Measurements from ENCODE around the gene KLHDC8A.

KLHDC8A gene

DNA sequence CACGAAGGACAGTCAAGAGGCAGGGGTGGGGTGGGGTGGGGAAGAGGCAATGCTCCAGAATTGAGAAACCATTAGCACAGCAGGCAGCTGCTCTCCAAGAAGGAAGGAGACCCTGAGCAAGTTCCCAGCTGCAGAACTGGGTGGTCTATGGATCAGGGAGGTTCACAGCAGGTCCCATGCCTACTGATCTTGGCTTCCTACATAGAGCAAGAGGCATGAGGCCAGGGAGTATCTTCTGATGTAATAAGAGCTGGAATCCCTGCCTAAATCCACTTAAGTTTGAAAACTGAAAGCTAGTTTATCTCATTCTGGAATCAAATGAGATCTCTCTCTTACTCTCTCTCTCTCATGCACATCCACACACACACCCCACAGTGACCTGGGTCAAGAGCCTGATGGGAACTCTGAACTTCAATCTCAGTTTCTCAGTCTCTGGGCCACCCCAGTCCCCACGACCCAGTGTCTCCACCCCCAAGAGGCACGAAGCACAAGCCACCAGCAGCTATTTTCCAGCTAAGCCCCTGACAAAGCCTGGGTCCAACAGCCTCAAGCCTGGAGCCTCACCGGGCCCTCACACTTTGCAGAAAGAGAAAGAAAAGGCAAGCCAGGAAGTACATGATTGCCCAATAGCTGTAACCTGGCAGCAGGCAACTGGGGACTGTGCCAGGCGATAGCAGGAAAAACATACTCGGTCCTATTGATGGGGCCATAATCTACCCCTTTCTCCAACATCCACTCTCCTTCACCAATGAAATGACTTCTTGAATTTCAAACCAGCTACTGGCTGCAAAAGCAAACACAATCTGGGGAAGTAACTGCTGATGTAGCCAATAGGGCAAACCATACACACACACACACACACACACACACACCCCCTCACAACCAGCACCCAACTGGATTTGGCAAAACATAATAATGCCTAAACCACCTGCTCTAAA is 37.4 kb downstream of the KLHDC8A start:
- DNase-seq (ENCODE audit: low read depth in 2 of 3, low spot score in 2 of 3) = no peak

DNA sequence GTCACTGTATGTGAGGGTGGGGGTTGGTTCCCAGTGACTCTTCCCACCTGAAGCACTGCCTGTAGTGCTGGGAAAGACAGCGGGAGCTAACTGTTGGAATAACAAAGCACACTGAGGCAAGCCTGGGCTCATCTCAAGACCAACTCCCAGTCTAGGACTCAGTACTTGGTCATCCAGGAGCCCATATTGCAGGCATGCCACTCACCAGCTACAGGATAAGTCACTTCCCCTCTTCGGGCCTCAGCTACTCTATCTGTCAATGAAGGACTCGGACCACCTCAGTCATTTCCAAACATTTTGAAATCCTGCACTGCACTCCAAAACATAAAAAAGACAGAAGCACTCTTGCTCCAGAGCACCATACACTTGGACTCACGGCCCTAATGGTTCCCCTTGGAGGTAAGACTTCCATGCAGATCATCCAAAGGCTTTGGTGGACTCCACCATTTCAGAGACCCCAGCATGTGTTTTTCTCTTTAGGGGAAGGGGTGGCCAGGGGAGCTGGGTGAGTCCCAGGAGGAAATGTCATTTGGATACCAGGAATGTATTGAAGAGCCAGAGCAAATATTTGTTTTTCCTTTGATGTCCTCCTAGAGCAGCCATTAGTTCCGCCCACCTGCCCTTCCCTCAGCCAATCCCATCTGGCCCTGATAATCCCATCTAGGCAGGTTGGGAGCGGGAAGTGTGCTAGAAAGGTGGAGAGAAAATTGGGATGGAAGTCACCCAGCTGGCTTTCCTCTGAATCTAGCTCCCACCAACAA is 38.3 kb downstream of the KLHDC8A start:
- DNase-seq (ENCODE audit: low read depth in 2 of 3, low spot score in 2 of 3) = no peak

DNA sequence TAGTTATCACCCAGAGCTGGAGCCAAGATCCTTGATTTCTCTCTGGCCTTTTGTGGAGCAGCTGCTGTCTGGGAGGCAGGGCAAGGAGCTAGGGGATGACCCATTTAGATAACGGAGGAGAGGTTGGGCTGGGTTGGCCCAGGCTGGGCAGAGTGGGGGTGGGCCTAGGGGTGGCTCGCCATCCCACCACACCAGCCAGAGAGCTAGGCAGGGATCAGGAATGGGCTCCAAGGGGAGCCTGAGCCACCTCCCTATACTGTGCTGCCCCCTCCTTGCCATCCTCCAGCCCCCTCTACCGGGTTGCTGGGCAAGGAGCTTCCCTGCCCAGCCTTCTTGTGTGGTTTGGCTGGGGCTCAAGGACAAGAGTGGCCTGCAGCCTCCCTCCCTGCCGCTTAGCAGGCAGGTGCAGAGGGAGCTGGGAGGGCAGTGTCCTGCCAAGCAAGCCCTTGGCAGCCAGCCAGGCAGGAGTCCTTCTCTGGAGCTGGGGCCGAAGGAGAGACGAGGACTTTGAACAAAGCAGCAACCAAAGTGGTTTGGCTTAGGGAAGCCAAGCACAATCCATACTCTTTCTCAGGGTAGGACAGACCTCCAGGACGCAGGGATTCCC is 39.3 kb downstream of the KLHDC8A start:
- DNase-seq (ENCODE audit: low read depth in 2 of 3, low spot score in 2 of 3) = no peak

DNA sequence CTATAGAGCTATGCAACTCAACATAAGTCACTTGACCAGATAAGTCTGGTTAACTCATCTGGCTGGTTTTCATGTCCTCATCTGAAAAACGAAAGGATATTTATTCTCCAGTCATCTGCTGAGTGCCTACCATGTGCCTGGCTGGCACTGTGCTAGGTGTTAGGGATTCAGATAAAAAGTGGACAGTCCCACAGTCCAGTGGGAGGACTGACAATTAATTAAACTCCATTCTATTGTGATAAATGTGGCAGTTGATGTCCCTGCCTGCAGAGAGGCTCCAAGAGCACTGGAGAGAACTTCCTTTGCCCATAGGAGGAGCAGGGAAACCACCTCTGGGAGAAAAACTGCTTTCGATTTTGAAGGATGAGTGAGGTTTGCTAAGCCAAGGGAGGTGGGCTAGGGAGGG is 40.6 kb downstream of the KLHDC8A start:
- no peak for DNase-seq (ENCODE audit: low read depth in 2 of 3, low spot score in 2 of 3)

DNA sequence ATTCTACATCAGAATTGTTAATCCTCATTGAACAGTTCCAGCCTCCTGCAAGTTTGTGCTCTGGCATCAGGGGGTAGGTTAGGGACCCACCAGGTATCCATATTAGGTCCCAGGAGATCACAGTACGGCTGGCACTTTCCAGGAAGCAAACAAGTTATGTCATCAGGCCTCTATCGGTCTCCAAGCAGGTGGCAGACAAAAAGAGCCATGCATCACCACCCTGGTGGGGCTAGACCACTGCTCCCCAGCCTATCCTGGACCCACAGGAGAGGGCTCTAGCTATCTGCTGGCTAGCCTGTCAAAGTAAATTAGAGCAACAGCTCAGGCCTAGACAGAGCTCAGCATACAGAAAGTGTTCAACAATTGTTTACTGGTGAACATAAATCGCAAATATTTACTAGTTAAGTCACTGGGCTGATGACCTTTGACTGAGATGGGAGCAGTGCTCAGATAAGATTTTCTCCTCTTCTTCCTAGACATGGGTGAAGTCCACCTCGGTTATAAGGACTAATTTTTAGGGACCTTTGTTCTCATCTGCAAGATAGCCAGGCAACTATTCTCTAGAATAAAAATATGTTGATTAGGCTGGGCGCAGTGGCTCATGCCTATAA is 41.6 kb downstream of the KLHDC8A start:
- DNase-seq (ENCODE audit: low read depth in 2 of 3, low spot score in 2 of 3) = no peak

DNA sequence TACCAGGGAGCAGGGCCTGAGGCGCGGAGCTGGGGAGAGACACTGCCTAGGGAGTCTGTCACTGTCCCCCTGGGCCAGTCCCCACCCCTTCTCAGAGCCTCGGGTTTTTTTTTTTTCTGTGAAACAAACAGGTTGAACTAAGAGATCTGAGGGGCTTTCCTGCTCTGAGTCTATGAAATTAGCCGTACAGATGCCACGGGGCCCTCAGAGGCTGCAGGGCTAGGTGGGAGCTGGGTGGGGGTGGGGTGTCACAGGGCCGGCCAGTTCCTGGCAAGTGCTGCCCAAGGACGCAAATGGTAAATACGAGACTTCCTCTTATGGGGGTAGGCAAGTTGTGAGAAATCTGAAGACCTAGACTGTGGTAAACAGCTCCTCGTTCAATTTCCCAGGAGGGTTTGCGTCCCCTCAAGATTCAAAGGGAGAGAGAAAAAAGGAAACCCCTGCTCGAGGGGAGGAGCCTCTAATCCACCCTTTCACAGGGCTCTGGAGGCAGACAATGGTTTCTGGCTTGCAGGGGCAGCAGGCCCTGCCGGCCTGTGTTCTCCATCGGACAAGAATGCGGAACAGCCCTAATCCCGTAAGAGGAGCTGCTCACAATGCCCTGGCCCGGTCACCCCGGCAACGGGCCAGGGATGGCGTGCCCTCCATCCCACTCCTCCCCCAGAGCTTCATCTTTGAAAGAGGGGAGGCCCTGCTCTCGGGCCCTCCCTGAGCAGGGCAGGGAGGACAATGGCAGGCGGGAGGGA is 43.0 kb downstream of the KLHDC8A start:
- DNase-seq (ENCODE audit: low read depth in 2 of 3, low spot score in 2 of 3) = peak in 1 of 3 experiments; percentile 33

DNA sequence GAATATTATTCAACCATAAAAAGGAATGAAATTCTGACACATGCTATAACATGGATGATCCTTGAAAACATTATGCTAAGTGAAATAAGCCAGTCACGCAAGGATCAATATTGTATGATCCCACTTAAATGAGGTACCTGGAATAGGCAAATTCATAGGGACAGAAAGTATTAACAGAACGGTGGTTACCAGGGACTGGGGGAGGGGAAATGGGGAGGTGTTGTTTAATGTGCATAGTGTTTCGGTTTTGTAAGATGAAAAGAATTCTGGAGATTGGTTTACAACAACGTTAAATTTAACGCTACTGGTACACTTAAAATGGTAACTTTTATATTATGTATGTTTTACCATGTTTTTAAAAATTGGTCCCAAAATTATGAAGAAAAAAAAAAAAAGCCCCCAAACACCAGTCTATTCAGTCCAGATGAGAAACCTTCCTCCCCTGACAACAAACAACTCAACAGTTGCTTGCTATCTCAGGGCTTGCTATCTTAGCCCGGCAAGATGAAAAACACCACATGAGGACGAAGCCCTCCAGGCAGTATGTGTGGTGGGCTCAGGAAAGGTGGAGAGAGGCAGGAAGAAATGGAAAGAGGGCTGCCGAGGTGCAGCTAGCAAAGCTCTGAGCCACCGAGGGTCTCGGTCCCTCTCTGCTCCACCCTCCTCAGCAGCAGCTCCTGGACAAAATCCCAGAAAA is 43.7 kb downstream of the KLHDC8A start:
- DNase-seq (ENCODE audit: low read depth in 2 of 3, low spot score in 2 of 3) = no peak

DNA sequence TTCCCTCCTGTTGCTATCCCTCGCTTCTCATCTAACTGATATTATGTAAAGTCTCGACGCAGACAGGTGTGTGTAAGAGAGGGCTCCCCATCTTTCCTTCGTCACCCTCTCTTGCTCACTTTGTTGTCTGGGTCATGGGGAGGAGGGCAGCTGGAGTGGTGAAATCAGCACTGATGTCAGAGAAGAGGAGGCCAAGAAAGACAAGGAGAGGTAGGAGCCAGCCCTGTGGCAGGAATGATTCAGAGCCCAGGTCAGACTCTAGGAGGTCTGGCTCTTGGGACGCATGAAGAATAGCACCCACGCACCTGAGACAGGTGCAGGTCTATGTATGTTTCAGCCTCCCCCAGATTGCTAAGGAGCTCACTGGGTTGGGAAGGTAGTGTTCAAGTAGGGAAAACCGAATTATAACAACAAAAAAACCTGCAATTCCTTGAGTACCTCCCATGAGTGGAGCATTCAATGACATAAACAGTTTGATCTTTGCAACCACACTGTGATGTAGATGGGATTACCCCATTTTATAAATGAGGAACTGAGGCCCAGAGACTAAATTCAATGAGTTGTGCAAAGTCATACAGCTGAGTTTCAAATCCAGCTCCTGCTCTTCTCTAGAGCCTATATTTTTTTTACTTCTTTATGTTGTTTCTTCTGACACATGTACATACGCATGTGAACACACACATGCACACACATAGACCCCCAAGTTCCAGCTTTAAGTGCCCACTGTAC is 45.6 kb downstream of the KLHDC8A start:
- DNase-seq (ENCODE audit: low read depth in 2 of 3, low spot score in 2 of 3) = no peak

DNA sequence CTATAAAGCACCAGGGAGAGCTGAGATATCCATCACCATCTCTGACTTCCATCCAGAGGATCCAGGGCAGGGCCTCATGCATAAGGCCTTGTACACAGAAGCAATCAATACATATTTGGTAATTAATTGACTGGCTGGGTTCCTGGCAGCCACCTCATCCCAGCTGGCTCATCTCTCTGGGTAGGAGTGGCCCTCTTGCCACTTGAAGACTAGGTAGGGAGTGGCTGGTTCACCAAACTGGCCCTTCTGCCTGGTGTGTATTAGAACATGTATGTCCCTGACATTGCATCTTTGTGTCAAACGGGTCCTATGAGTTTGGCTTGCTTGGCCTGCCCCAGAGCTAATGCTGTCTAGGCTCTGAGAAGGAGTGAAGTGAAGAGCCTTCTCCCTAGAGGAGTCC is 47.0 kb downstream of the KLHDC8A start:
- no peak for DNase-seq (ENCODE audit: low read depth in 2 of 3, low spot score in 2 of 3)

DNA sequence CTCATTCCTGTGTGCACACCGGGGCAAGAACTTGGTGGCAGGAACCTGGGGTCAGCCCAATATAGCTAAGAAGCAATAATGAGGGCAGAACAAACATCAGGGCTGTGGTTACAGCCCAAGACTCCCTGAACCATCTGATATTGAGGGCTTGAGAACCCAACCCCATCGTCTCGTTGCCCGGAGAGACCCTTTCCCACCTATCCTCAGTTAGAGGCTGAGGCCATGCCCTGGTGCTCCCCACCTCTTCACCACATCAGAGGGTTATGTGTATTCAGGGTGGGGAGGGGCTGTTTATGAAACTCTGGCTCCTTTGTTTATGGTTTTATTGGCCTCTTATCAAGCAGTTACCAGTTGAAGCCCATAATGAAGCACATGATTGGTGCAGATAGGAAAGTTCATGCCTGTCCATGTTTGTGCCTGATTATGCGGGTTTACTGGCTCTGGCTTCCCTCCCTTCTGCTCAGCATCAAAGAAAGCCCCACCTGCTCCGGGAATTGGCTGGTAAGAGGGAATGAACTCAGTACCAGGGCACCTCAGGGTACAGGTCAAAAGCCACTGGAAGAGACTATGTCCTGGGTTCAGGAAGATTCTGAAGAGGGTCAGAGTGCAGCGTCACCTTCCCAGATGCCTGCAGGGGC is 49.7 kb downstream of the KLHDC8A start:
- DNase-seq (ENCODE audit: low read depth in 2 of 3, low spot score in 2 of 3) = no peak

DNA sequence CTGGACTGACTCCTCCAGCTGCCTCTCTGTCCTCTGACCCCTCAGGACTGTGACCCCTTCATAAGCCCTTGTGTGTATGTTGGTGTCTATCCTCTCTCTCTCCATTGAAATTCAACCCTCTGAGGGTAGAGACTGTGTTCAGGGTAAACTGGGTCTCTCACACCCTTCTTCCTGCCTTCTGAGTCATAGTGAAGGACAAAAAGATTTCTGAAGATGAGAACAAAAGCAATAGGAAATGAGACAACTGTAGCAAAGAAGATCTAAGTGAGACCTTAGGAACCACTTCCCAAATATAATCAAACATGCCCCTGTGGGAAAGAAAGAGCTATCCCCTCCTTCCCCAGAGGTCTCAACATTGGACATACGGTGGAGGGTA is 52.0 kb downstream of the KLHDC8A start:
- DNase-seq (ENCODE audit: low read depth in 2 of 3, low spot score in 2 of 3) = no peak

DNA sequence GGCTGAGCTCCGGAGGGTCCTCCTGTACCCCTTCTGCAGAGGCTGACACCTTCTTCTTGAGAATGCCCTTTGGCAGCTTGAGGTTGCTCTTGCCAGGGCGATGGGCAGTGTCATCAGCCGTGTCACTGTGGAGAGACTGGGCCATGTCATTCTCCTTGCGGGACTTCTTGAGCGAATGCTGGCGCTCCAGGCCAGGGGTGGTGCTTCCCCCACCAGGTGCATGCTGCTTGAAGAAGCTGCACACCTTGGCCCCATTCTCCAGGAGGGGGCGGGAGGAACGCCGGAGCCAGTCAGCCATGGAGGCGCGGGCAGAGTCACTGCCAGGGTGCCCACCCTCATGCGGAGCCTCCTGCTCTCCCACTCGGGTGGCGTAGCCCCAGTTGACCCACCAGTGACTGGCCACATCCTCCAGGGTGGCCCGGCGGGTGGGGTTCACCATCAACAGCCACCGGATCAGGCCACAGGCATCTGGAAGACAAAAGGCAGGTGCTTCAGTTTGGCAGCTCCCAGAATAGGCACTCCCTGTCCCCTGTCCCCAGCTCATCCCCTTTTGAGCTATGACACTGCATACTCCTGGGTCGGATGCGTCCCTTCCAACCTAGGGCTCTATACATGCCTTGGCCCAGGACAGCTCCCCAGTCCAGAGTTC is 52.6 kb downstream of the KLHDC8A start:
- DNase-seq (ENCODE audit: low read depth in 2 of 3, low spot score in 2 of 3) = no peak

DNA sequence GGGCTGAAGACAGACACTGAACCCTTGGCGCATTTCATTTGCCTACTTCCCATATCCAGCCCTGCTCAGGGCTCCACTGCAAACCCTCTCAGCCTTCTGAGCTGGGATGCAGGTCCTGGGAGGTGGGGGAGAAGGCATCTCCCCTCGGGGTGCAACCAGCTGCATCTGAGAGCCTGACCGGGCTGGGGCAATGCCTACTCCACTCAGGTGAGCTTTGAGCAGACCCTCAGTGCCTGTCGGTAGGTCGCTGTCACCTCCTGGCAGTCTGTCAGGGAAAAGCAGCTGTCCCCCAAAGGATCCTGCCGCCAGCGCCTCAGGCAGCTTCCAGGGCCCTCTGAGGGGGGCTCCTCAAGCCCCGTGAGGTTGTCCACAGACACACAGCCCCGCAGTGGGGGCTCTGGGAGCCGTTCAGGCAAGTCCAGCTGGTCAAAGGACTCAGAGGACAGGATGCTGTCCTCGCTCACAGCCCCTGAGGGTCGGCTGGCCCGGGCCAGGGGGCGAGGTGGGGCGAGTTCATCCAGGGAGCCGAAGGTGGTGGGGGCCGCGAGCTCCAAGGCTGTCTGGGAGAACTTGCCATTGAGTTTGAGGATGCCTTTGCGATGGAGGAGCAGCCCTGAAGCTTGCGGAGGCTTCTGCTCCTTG is 53.4 kb downstream of the KLHDC8A start:
- DNase-seq (ENCODE audit: low read depth in 2 of 3, low spot score in 2 of 3) = no peak

DNA sequence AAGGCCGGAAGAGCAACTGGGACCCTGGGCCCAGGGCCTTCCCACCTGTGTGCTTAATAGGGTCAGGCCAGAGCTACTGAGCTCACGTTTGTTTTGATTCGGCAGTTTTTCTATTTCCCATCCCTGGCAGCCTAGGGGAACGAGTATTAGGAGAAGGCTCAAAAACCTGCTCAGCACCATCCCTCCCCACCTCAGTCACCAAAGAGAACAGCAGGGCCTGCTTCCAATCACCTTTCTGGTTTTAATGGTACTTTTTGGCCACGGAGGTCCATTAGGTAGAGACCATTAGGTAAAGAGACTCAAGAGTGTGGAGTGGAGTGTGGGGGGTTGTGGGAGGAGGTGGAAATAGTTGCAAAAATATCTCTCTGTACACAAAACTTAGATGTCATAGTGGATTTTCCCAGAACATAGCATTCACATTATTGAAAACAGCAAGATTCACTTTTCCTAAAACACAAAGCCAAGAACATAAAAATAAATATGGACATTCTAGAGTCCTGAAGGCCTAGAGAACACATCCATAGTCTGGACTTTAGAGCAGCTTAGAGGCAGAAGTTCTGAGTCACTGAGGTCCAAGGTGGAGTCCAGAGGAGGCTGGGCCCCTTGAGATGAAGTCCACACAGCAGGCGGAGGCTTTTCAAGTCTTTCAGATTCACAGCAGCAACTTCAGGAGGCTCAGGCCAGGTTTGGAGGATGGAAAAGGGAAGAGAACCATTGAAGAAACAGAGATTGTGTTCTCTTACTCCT is 54.7 kb downstream of the KLHDC8A start:
- DNase-seq (ENCODE audit: low read depth in 2 of 3, low spot score in 2 of 3) = no peak

DNA sequence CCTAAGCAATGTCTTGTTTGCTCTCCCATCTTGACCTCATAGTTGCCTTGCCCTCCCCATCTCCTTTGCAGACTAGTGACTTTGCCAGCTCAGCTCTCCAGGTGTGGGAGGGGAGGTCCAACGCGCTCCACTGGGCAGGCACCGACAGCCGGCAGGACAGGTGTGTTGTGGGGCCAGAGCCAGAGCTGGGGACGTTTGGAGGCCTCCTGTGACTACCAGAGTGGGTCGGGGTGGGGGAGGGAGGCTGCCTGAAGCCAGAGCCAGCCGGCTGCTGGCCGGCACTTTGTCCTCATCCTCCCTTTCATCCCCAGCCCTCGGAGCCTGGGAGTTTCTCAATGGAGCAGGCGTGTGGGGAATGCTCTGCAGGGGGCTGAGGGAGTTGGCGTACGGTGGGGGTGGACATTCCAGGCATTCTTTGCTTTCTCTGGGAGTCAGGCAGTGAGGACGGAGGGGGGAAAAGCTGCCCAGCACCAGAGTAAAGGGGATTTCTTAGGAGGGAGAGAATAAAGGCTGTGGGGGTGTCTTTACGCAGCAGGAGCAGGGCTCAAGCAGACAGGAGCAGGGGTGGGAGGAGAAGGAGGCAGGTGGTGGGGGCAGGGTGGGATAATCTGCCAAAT is 55.4 kb downstream of the KLHDC8A start:
- no peak for DNase-seq (ENCODE audit: low read depth in 2 of 3, low spot score in 2 of 3)

DNA sequence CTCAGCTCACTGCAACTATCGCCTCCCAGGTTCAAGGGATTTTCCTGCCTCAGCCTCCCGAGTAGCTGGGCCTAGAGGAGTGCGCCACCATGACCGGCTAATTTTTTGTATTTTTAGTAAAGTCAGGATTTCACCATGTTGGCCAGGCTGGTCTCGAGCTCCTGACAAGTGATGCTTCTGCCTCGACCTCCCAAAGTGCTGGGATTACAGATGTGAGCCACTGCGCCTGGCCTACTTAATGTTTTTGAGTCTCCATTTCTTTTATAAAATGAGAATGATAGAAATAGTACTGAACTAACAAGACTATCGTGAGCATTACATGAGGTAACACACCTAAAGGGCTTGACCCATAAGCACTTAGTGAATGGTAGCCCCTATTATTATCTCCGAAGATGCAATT is 56.6 kb downstream of the KLHDC8A start:
- DNase-seq (ENCODE audit: low read depth in 2 of 3, low spot score in 2 of 3) = no peak

Measured in activated CD8-positive, alpha-beta memory T cell treated with anti-CD3 and anti-CD28 coated beads for 48 hours (primary cell).